HG03175 (cell line): ENCODE results near the gene BTBD3.

Source experiments
- ATAC-seq: cut with Tn5 transposase; IDR thresholded peaks from one replicate; pipeline ENCODE4 v1.9.1; 2021; ENCODE audit warnings: mild to moderate bottlenecking, moderate library complexity; ENCODE audit not compliant: unreplicated experiment

BTBD3 gene

GRCh38 chr20:11917663-11918062, at the start of gene BTBD3:
BTBD3 (plus strand) TSS chr20:11917893; CDS start chr20:11918276, 383 bp downstream.
- peak; percentile 65 for ATAC-seq

- ATAC-seq: no peak
These were observed 48.1 kb upstream of the BTBD3 start for GRCh38 chr20:11869641-11870040.

- no peak for ATAC-seq
These were observed 47.3 kb upstream of the BTBD3 start for GRCh38 chr20:11870411-11870810.

- no peak for ATAC-seq
These were observed 41.1 kb upstream of the BTBD3 start for GRCh38 chr20:11876555-11876954.

GRCh38 chr20:11880680-11881079, 37.0 kb upstream of the BTBD3 start:
- no peak for ATAC-seq

GRCh38 chr20:11881449-11881848, 36.2 kb upstream of the BTBD3 start:
- ATAC-seq: no peak

- no peak for ATAC-seq
These were observed 35.0 kb upstream of the BTBD3 start for GRCh38 chr20:11882651-11883050.

GRCh38 chr20:11888648-11889047, 29.0 kb upstream of the BTBD3 start:
- ATAC-seq: no peak

GRCh38 chr20:11890331-11891076, 27.2 kb upstream of the BTBD3 start:
- ATAC-seq: no peak

- no peak for ATAC-seq
These were observed 26.5 kb upstream of the BTBD3 start for GRCh38 chr20:11891077-11891775.

GRCh38 chr20:11891776-11892545, 25.7 kb upstream of the BTBD3 start:
- peak; percentile 46 for ATAC-seq

GRCh38 chr20:11894062-11894461, 23.6 kb upstream of the BTBD3 start:
- ATAC-seq: no peak

- ATAC-seq: no peak
These were observed 21.8 kb upstream of the BTBD3 start for GRCh38 chr20:11895861-11896387.

GRCh38 chr20:11901127-11901526, 16.6 kb upstream of the BTBD3 start:
- ATAC-seq: no peak

GRCh38 chr20:11902285-11902697, 15.4 kb upstream of the BTBD3 start:
- no peak for ATAC-seq

- no peak for ATAC-seq
These were observed 12.1 kb upstream of the BTBD3 start for GRCh38 chr20:11905460-11906179.

- no peak for ATAC-seq
These were observed 10.8 kb upstream of the BTBD3 start for GRCh38 chr20:11906626-11907480.

- ATAC-seq: no peak
These were observed 10.1 kb upstream of the BTBD3 start for GRCh38 chr20:11907621-11908020.

- ATAC-seq: no peak
These were observed 5.6 kb upstream of the BTBD3 start for GRCh38 chr20:11912013-11912658.
